Measurements from ENCODE around the gene ATOH8.
A peak's percentile ranks its signal among the peaks of the same experiment; 100 is the strongest.

ATOH8 gene

GRCh38 chr2:85765081-85765731 is 11.4 kb downstream of the ATOH8 start:
- no peaks in the 10 kb centered on the region for H3K9me3 ChIP-seq (ENCODE audit: control insufficient read depth, insufficient read depth, low read length)
- H3K27me3 ChIP-seq (ENCODE audit: control insufficient read depth, insufficient read depth, low read length) = peaks cover 71% of the 10 kb centered on the region
- H3K4me3 ChIP-seq (ENCODE audit: low read depth, low read length) = peak overlapping the region; percentile 50
- no peak overlapping the region for H3K9ac ChIP-seq (ENCODE audit: low read depth, low read length)
- H3K36me3 ChIP-seq (ENCODE audit: control insufficient read depth, insufficient read depth, low read length) = no peaks in the 10 kb centered on the region
- H3K4me1 ChIP-seq (ENCODE audit: control insufficient read depth, insufficient read depth, low read length) = peaks cover 30% of the 10 kb centered on the region
- H3K27ac ChIP-seq (ENCODE audit: low read depth, low read length) = peak overlapping the region; percentile 30

- H3K27ac ChIP-seq (ENCODE audit: low read depth, low read length) = no peak overlapping the region
- peaks cover 67% of the 10 kb centered on the region for H3K27me3 ChIP-seq (ENCODE audit: control insufficient read depth, insufficient read depth, low read length)
- no peak overlapping the region for H3K9ac ChIP-seq (ENCODE audit: low read depth, low read length)
- H3K36me3 ChIP-seq (ENCODE audit: control insufficient read depth, insufficient read depth, low read length) = no peaks in the 10 kb centered on the region
- H3K9me3 ChIP-seq (ENCODE audit: control insufficient read depth, insufficient read depth, low read length) = no peaks in the 10 kb centered on the region
- H3K4me1 ChIP-seq (ENCODE audit: control insufficient read depth, insufficient read depth, low read length) = peaks cover 30% of the 10 kb centered on the region
- H3K4me3 ChIP-seq (ENCODE audit: low read depth, low read length) = no peak overlapping the region
Observed at GRCh38 chr2:85766229-85766628, 12.4 kb downstream of the ATOH8 start.

- Histone ChIP-seq H3K27ac (ENCODE audit: low read depth, low read length) (no peak overlapping the region), H3K36me3 (ENCODE audit: control insufficient read depth, insufficient read depth, low read length) (no peaks in the 10 kb centered on the region), H3K27me3 (ENCODE audit: control insufficient read depth, insufficient read depth, low read length) (peaks cover 64% of the 10 kb centered on the region), H3K4me1 (ENCODE audit: control insufficient read depth, insufficient read depth, low read length) (peaks cover 42% of the 10 kb centered on the region), H3K4me3 (ENCODE audit: low read depth, low read length) (no peak overlapping the region), H3K9ac (ENCODE audit: low read depth, low read length) (no peak overlapping the region), H3K9me3 (ENCODE audit: control insufficient read depth, insufficient read depth, low read length) (no peaks in the 10 kb centered on the region)
Observed at GRCh38 chr2:85767803-85768665, 14.2 kb downstream of the ATOH8 start.

- H3K9me3 ChIP-seq (ENCODE audit: control insufficient read depth, insufficient read depth, low read length) = no peaks in the 10 kb centered on the region
- no peak overlapping the region for H3K4me3 ChIP-seq (ENCODE audit: low read depth, low read length)
- H3K4me1 ChIP-seq (ENCODE audit: control insufficient read depth, insufficient read depth, low read length) = peaks cover 44% of the 10 kb centered on the region
- H3K27me3 ChIP-seq (ENCODE audit: control insufficient read depth, insufficient read depth, low read length) = peaks cover 60% of the 10 kb centered on the region
- no peak overlapping the region for H3K9ac ChIP-seq (ENCODE audit: low read depth, low read length)
- no peak overlapping the region for H3K27ac ChIP-seq (ENCODE audit: low read depth, low read length)
- H3K36me3 ChIP-seq (ENCODE audit: control insufficient read depth, insufficient read depth, low read length) = no peaks in the 10 kb centered on the region
Observed at GRCh38 chr2:85768713-85769112, 14.9 kb downstream of the ATOH8 start.

- no peak overlapping the region for H3K27ac ChIP-seq (ENCODE audit: low read depth, low read length)
- peaks cover 44% of the 10 kb centered on the region for H3K4me1 ChIP-seq (ENCODE audit: control insufficient read depth, insufficient read depth, low read length)
- H3K9ac ChIP-seq (ENCODE audit: low read depth, low read length) = no peak overlapping the region
- no peak overlapping the region for H3K4me3 ChIP-seq (ENCODE audit: low read depth, low read length)
- H3K9me3 ChIP-seq (ENCODE audit: control insufficient read depth, insufficient read depth, low read length) = no peaks in the 10 kb centered on the region
- H3K36me3 ChIP-seq (ENCODE audit: control insufficient read depth, insufficient read depth, low read length) = no peaks in the 10 kb centered on the region
- H3K27me3 ChIP-seq (ENCODE audit: control insufficient read depth, insufficient read depth, low read length) = peaks cover 53% of the 10 kb centered on the region
Observed at GRCh38 chr2:85769236-85769982, 15.6 kb downstream of the ATOH8 start.

GRCh38 chr2:85769983-85770362 is 16.2 kb downstream of the ATOH8 start:
- H3K27ac ChIP-seq (ENCODE audit: low read depth, low read length) = no peak overlapping the region
- H3K36me3 ChIP-seq (ENCODE audit: control insufficient read depth, insufficient read depth, low read length) = no peaks in the 10 kb centered on the region
- H3K27me3 ChIP-seq (ENCODE audit: control insufficient read depth, insufficient read depth, low read length) = peaks cover 47% of the 10 kb centered on the region
- H3K4me3 ChIP-seq (ENCODE audit: low read depth, low read length) = no peak overlapping the region
- H3K9me3 ChIP-seq (ENCODE audit: control insufficient read depth, insufficient read depth, low read length) = no peaks in the 10 kb centered on the region
- H3K4me1 ChIP-seq (ENCODE audit: control insufficient read depth, insufficient read depth, low read length) = peaks cover 43% of the 10 kb centered on the region
- no peak overlapping the region for H3K9ac ChIP-seq (ENCODE audit: low read depth, low read length)

- no peaks in the 10 kb centered on the region for H3K9me3 ChIP-seq (ENCODE audit: control insufficient read depth, insufficient read depth, low read length)
- H3K4me1 ChIP-seq (ENCODE audit: control insufficient read depth, insufficient read depth, low read length) = peaks cover 39% of the 10 kb centered on the region
- no peak overlapping the region for H3K9ac ChIP-seq (ENCODE audit: low read depth, low read length)
- H3K27ac ChIP-seq (ENCODE audit: low read depth, low read length) = no peak overlapping the region
- H3K27me3 ChIP-seq (ENCODE audit: control insufficient read depth, insufficient read depth, low read length) = peaks cover 43% of the 10 kb centered on the region
- H3K36me3 ChIP-seq (ENCODE audit: control insufficient read depth, insufficient read depth, low read length) = no peaks in the 10 kb centered on the region
- no peak overlapping the region for H3K4me3 ChIP-seq (ENCODE audit: low read depth, low read length)
Observed at GRCh38 chr2:85770369-85770768, 16.6 kb downstream of the ATOH8 start.

GRCh38 chr2:85770786-85771409 is 17.1 kb downstream of the ATOH8 start:
- Histone ChIP-seq H3K4me3 (ENCODE audit: low read depth, low read length) (no peak overlapping the region), H3K9me3 (ENCODE audit: control insufficient read depth, insufficient read depth, low read length) (no peaks in the 10 kb centered on the region), H3K27me3 (ENCODE audit: control insufficient read depth, insufficient read depth, low read length) (peaks cover 38% of the 10 kb centered on the region), H3K4me1 (ENCODE audit: control insufficient read depth, insufficient read depth, low read length) (peaks cover 33% of the 10 kb centered on the region), H3K27ac (ENCODE audit: low read depth, low read length) (no peak overlapping the region), H3K9ac (ENCODE audit: low read depth, low read length) (no peak overlapping the region), H3K36me3 (ENCODE audit: control insufficient read depth, insufficient read depth, low read length) (no peaks in the 10 kb centered on the region)

- Histone ChIP-seq H3K4me3 (ENCODE audit: low read depth, low read length) (no peak overlapping the region), H3K4me1 (ENCODE audit: control insufficient read depth, insufficient read depth, low read length) (peaks cover 31% of the 10 kb centered on the region)
Observed at GRCh38 chr2:85771486-85771885, 17.7 kb downstream of the ATOH8 start.

GRCh38 chr2:85772019-85772745 is 18.4 kb downstream of the ATOH8 start:
- Histone ChIP-seq H3K4me1 (ENCODE audit: control insufficient read depth, insufficient read depth, low read length) (peaks cover 31% of the 10 kb centered on the region), H3K9me3 (ENCODE audit: control insufficient read depth, insufficient read depth, low read length) (no peaks in the 10 kb centered on the region), H3K27ac (ENCODE audit: low read depth, low read length) (no peak overlapping the region), H3K27me3 (ENCODE audit: control insufficient read depth, insufficient read depth, low read length) (peaks cover 25% of the 10 kb centered on the region), H3K4me3 (ENCODE audit: low read depth, low read length) (no peak overlapping the region), H3K36me3 (ENCODE audit: control insufficient read depth, insufficient read depth, low read length) (no peaks in the 10 kb centered on the region), H3K9ac (ENCODE audit: low read depth, low read length) (no peak overlapping the region)

More at GRCh38 chr2:85771486-85771885, 17.7 kb downstream of the ATOH8 start:
- Histone ChIP-seq H3K27ac (ENCODE audit: low read depth, low read length) (no peak overlapping the region), H3K36me3 (ENCODE audit: control insufficient read depth, insufficient read depth, low read length) (no peaks in the 10 kb centered on the region), H3K9ac (ENCODE audit: low read depth, low read length) (no peak overlapping the region), H3K9me3 (ENCODE audit: control insufficient read depth, insufficient read depth, low read length) (no peaks in the 10 kb centered on the region), H3K27me3 (ENCODE audit: control insufficient read depth, insufficient read depth, low read length) (peaks cover 32% of the 10 kb centered on the region)

Data from HUES48 (cell line).